H7 (cell line): ENCODE measurements around the gene RARRES2. TPM values are rescaled to one million over a fixed set of nuclear protein-coding genes. Genes with fewer than 3 reads are reported as not detected.
"Not testable (repeated sequence)": the region's sequence is repeated elsewhere in the genome, so short reads cannot be mapped to it uniquely, and the experiment has no call there.

Experiments used
- DNase-seq: peaks from one replicate; pipeline ENCODE4 v3.0.0; 2012
- H3K27me3 ChIP-seq: 2 replicates; pipeline ENCODE4 v1.6.0; 2011; ENCODE audit warnings: mild to moderate bottlenecking, low read length; ENCODE audit not compliant: control insufficient read depth, insufficient read depth
- H3K36me3 ChIP-seq: replicated peaks from 2 replicates; pipeline ENCODE4 v1.5.1; 2011; ENCODE audit warnings: low read length; ENCODE audit not compliant: control insufficient read depth, insufficient read depth
- H3K4me3 ChIP-seq: 2 replicates; pipeline ENCODE4 v1.5.1; 2011; ENCODE audit warnings: low read depth, mild to moderate bottlenecking, control low read depth, low read length, moderate library complexity; ENCODE audit not compliant: insufficient read depth
- total RNA-seq: library from RNA; depleted of rRNA; stranded (reverse); fragments of >200 nt; shearing (Covaris generic); gene quantifications from 2 replicates; pipeline ENCODE4 v1.2.3, GENCODE V29; 2014

RARRES2 gene
- total RNA-seq, 1 experiment from 2014 or later = 223 TPM

DNA sequence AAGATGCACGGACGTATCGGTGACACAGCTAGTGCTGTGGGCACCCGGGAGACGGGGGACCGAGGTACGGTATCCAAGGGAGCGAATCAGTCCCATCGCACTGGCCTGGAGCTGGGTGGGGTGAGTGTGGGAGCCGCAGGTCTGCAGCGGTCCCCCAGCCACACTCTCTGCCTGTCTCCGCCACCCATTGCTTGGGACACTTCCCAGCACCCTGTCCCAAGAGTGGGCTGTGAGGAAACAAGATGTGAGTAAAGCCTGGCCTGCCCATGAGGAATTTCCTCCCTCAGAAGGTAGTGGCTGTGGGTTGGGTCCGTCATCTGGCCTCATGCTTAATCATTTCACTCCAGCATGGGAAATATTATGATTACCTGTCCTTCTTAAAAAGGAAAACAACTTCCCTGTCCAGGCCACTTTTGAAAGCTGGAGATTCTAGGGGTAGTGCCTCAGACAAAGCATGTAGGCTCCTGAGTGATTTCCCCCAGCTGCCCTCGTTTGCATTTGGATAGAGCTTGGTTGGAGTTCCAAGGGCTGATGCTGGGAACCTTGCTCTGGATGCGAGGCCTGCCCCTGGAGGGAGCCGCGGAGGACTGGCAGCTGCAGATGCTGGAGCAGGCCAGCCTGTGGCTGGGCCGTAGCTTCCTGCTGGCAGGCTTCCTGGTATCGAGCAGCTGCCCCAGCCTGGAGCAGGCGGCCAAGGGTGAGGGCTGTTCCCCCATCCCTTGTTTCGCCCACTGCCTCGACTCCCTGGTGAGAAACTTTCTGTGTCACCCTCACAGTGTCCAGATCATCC, 11.9 kb downstream of the RARRES2 start:
- Histone ChIP-seq H3K27me3 (no peaks in the 10 kb centered on the region), H3K4me3 (no peak overlapping the region), H3K36me3 (peaks cover 31% of the 10 kb centered on the region)
- peak; percentile 92 for DNase-seq

DNA sequence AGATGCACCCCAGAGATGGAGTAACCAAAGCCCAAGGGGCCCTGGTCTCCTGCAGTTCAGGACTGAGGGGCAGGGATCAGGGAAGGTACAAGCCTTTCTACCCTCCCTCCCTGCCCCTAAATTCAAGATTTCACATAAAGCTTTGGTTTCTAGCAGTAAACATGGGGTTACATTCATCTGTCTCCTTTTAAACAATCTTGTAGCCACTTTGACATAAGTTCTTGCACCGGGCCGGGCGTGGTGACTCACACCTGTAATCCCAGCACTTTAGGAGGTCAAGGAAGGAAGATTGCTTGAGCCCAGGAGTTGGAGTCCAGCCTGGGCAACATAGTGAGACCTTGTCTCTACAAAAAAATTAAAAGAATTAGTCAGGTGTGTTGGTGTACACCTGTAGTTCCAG, 14.1 kb downstream of the RARRES2 start:
- DNase-seq = no peak
- Histone ChIP-seq H3K27me3 (no peaks in the 10 kb centered on the region), H3K4me3 (no peak overlapping the region), H3K36me3 (peaks cover 30% of the 10 kb centered on the region)

DNA sequence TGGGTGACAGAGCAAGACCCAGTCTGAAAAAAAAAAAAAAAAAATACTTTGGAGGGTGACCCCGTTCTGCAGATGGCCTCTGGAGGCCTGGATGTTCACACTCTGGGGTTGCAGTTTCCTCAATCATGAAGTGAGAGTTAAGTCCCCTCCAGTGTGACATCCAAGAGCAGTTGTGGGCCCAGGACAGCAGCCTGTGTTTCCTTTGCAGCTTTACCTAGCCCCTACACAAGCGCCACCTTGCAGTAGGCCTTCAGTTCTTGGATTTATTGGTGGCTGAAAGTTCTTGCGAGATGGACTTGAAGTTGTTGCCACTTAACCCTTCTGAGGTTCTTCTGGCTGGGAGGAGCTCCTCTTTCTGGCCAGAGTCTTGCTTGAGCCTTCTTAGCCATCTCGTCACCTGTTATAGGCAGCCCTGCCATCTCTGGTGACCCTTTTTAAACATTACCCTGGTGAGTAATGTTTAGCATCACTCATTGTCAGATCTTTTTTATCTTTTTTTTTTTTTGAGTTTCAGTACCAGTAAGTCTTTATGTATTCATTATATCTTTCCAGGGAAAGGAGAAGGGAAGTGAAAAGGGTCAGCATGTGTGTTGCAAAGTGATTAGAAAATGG, 14.7 kb downstream of the RARRES2 start:
- Histone ChIP-seq H3K36me3 (peaks cover 28% of the 10 kb centered on the region), H3K27me3 (no peaks in the 10 kb centered on the region), H3K4me3 (no peak overlapping the region)
- DNase-seq = no peak

DNA sequence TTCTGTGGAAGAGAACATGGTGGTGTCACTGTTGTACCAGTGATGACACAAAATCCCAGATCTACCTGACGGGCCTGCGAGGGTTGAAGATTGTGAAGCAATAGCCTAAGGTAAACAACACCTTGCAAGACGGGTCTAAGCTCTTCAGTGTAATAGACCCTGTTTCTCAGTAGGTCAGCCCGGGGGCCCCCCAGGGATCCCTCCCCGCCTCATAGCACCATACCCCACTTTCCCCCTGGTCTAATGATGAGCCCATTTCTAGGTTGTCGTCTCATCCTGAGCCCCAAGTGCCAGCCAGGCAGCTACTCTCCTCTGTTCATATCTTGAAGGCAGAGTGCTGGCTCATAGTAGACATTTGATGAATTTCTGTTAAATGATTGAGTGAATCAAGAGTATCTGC, 15.5 kb downstream of the RARRES2 start:
- no peak overlapping the region for H3K4me3 ChIP-seq
- peaks cover 26% of the 10 kb centered on the region for H3K36me3 ChIP-seq
- peak; percentile 10 for DNase-seq
- H3K27me3 ChIP-seq = no peaks in the 10 kb centered on the region

DNA sequence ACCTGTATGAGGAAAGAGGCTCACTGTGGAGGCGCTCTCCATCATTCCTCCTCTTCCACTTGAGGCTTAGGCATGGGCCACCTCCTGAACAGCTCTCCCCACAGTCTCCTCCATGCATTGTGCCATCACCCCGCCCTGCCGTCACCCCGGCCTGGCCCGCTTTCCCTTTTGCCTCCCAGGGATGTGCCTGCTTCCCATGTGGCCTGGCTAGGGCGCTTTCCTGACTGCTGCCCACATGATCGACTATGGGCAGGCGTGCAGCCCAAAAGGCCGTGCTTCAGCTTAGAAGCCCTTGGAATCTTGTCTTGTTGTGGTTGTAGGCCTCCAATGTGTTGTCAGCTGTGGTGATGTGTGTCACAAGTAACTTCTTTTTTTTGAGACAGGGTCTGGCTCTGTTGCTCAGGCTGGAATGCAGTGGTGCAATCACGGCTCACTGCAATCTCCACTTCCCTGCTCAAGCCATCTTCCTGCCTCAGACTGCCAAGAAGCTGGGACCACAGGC, 16.3 kb downstream of the RARRES2 start:
- Histone ChIP-seq H3K4me3 (no peak overlapping the region), H3K36me3 (peaks cover 21% of the 10 kb centered on the region), H3K27me3 (no peaks in the 10 kb centered on the region)
- no peak for DNase-seq

DNA sequence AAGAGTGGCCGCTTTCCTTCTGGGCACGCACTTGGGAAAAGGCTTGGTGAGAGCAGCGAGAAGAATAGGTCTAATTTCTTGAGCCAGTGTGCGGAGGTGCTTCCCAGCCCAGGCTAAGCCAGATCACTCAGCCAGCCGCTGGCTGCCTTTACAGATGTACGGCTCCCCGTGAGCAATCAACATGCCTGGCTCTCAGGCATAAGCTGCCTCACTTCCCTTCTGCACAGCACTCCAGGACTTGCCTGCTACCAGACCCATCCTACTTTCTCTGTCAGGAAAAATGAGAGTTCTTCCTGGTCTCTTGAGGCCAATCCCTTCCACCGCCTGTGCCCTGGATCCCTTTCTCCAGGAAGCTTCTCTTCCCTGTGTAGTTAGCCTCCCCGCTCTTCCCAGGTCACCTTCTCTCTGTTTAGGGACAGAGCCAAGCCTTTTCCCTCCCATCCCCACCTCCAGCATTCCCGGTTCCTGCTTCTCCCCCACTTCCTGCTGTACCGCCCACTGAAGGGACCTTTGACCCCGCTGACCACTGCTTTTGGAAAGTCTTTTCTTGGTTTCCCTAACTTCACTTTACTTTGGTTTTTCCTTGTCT, 17.0 kb downstream of the RARRES2 start:
- Histone ChIP-seq H3K36me3 (peaks cover 21% of the 10 kb centered on the region), H3K4me3 (peak overlapping the region; percentile 74), H3K27me3 (no peaks in the 10 kb centered on the region)
- peak; percentile 44 for DNase-seq

DNA sequence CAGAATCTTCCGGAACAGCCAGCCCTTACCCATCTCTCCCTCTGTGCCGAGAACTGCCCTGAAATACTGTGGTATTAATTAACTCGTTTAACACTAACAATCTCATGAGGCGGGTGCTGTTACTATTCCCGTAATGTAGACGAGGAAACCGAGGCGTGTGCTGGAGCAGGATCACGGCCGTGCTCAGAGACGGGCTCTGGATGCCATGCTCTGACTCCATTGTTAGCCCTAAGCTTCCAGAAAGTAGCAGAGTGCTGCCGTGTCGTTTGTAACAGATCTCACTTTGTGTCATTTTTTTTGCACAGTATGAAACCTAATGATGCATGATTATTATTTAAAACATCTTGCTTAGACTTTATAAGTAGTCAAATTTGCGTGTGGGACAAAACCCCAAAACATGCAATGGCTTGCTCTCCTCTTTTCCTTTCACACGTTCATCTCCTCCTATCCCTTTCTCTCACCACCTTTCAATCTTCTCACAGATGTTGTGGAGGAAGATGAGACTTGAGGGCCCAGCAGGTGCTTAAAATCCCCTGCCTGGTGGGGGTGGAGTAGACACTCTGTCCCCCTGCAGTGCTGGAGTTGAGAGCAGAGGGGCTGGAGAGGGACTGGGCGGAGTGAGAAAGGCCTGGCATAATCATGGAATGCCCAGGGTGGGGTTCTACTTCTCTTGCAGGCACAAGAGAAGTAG, 17.6 kb downstream of the RARRES2 start:
- peak overlapping the region; percentile 74 for H3K4me3 ChIP-seq
- peak; percentile 32 for DNase-seq
- peaks cover 21% of the 10 kb centered on the region for H3K36me3 ChIP-seq
- no peaks in the 10 kb centered on the region for H3K27me3 ChIP-seq

DNA sequence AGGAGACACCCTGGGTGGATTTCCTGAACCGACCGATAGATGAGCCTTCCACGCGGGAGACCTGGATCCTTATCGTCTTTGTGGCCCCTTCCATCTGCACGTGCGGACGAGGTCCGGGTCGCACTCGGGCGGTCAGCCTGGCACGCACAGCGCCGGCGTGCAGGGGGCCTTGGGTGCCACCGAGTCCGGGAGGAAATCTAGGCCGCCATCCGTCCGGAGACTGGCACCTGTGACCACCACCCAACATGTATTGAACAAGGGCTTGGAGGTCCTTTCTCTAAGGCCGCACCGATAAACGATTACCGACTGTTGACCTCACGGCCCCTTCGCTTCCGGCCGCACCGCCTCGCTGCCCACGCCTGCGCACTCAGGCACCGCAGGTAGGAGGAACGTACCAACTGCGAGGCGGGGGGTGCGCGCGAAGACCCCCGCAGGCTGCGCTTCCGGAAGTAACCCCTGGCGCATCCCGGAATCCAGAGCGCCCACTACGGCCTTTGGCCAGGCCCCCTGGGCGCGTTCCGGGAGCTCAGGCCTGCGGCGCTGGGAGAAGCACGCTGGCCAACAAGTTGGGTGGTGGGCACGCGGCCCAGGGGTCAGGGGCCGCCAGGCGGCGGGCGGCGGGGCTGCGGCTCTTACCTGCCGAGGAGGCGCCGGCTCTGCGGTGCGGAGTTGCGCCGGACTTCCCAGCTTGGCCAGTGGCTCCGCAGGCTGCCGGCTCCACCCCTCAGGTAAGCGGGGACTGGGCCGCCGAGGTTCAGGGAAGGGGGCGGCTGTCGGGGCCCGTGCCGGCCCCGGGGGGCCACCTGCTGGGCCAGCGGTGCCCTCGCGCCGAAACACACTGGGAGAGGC, 18.4 kb downstream of the RARRES2 start, which contains the start of the genes ACTR3C and LRRC61:
TSS of gene ACTR3C (minus strand) at position 713 of the 849 bp plus-strand sequence. CDS start 28,249 bp downstream, outside the sequence.
TSS of gene LRRC61 (plus strand) at position 523 of the 849 bp plus-strand sequence. CDS start 13,507 bp downstream, outside the sequence.
- H3K4me3 ChIP-seq = peak within 1 kb of the TSS; percentile 74
- peak; percentile 54 for DNase-seq
- peaks cover 18% of the 10 kb centered on the region for H3K36me3 ChIP-seq
- no peaks in the 10 kb centered on the region for H3K27me3 ChIP-seq

DNA sequence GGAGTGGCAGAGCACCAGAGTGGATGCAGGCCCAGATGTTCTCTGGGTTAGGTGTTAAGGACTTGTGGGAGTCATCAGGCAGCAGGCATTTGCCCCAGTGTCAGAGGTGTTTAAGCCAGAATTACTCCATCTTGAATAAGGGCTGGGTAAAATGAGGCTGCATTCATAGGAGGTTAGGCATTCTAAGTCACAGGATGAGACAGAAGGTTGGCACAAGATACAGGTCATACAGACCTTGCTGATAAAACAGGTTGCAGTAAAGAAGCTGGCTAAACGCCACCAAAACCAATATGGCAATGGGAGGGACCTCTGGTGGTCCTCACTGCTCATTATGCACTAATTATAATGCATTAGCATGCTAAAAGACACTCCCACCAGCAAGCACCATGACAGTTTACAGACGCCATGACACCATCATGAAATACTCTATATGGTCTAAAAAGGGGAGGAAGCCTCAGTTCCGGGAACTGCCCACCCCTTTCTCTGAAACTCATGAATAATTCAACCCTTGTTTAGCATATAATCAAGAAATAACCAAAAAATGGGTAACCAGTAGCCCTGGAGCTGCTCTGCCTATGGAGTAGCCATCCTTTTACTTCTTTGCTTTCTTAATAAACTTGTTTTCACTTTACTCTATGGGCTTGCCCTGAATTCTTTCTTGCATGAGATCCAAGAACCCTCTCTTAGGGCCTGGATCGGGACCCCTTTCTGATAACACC, 19.2 kb downstream of the RARRES2 start:
- H3K27me3 ChIP-seq = no peaks in the 10 kb centered on the region
- DNase-seq = no peak
- peaks cover 16% of the 10 kb centered on the region for H3K36me3 ChIP-seq
- H3K4me3 ChIP-seq = peak overlapping the region; percentile 74

DNA sequence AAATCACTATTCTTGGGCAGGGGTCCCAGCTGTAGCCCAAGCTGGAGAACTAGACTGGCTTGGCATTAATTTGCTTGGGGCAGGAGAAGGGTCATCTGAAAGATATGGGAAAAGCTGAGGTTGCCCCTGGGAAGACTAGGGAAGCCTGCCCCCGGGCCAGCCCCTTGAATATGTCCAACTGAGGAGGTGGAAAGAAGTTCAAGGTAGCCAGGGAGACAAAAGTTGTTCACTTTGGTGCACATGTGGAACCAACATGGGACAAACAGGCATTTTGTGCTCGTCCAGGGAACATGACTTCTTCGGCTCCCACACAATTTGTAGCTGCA, 19.7 kb downstream of the RARRES2 start:
- peaks cover 13% of the 10 kb centered on the region for H3K36me3 ChIP-seq

DNA sequence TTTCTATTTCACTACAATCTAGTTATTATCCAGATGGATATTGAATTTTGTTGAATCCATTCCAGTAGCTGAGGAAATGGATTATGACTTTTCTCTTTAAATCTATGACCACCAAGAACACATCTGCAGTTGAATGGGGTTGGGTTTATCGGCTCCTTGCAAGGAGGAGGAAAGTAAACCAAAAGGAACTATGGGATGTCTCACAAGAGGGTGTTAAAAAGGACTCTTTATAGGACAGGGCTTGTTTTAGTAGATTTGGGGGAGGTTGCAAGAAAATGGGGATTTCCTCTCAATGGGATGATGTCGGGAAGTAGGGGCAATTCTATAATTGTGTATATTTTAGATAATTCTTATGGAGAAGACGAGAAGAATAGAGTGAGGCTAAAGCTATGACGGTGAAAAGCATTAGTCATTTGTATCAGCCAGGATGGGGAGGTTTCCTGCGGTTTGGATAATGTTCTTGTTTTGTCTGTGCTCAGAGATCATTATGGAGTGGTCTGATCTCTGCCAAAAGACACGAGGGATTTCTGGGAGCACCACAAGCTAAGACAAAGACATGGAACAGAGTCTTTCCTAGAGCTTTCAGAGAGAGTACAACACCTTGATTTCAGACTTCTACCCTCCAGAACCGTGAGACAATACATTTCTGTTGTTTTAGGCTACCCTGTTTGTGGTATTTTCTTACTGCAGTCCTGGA, 23.5 kb downstream of the RARRES2 start:
- H3K4me3 ChIP-seq = no peak overlapping the region
- peak; percentile 18 for DNase-seq
- H3K27me3 ChIP-seq = no peaks in the 10 kb centered on the region; the same call in 1 of the 2 replicates
- H3K36me3 ChIP-seq = no peaks in the 10 kb centered on the region

More for the DNA sequence above, 19.7 kb downstream of the RARRES2 start:
- Histone ChIP-seq H3K4me3 (no peak overlapping the region), H3K27me3 (no peaks in the 10 kb centered on the region)
- DNase-seq = no peak

DNA sequence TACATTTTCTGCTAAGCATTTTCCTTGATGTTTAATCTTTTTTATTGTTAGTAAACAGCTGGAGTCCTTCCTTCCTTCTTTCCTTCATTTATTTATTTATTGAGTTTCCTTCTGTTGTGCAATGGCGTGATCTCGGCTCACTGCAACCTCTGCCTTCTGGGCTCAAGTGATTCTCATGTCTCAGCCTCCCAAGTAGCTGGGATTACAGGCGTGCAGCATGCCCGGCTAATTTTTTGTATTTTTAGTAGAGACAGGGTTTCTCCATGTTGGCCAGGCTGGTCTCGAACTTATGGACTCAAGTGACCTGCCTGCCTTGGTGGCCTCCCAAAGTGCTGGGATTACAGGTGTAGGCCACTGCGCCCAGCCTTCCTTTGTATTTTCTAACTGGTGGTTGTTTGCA, 24.4 kb downstream of the RARRES2 start:
- not testable (repeated sequence) for DNase-seq, H3K36me3 ChIP-seq, H3K4me3 ChIP-seq, H3K27me3 ChIP-seq
